H54 (cell line): ENCODE data around the gene KRTAP10-5.
"Not testable (repeated sequence)": the region's sequence is repeated elsewhere in the genome, so short reads cannot be mapped to it uniquely, and the experiment has no call there.

Source experiments
- DNase-seq: peaks from one replicate; pipeline ENCODE4 v3.0.0; 2011; ENCODE audit warnings: low spot score, mixed read lengths; ENCODE audit not compliant: insufficient read length
- FAIRE-seq: peaks from 3 replicates; lab custom pipeline; 2011; peaks lifted over from hg19 to GRCh38; lab: Jason Lieb, UNC
- POLR2A ChIP-seq: IDR thresholded peaks from 2 replicates; pipeline ENCODE4 v1.6.1; 2011; ENCODE audit warnings: low read depth, mild to moderate bottlenecking, low read length

KRTAP10-5 gene

GRCh38 chr21:44580231-44580821 is at the start of gene KRTAP10-5:
Gene KRTAP10-5, minus strand, starts transcription at chr21:44580604. Its CDS starts 26 bp downstream, at chr21:44580578.
- DNase-seq, FAIRE-seq: not testable (repeated sequence)

- FAIRE-seq, result no peak
- no peak for DNase-seq
- TF ChIP-seq POLR2A, result no peak
Observed at GRCh38 chr21:44628707-44629391, 48.4 kb upstream of the KRTAP10-5 start.

DNA sequence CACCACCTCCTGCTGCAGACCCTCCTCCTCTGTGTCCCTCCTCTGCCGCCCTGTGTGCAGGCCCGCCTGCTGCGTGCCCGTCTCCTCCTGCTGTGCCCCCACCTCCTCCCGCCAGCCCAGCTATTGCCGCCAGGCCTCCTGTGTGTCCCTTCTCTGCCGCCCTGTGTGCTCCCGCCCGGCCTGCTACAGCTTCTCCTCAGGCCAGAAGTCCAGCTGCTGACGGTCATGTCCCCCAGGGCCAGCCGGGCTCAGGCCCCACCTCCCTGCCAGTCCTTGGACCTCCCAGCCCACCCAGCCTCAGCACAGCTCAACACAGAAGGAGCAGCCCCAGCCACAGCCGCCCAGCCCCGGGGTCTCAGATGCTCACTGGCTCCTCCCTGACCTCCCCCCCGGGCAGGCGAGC is 47.4 kb upstream of the KRTAP10-5 start:
- DNase-seq, result not testable (repeated sequence)

DNA sequence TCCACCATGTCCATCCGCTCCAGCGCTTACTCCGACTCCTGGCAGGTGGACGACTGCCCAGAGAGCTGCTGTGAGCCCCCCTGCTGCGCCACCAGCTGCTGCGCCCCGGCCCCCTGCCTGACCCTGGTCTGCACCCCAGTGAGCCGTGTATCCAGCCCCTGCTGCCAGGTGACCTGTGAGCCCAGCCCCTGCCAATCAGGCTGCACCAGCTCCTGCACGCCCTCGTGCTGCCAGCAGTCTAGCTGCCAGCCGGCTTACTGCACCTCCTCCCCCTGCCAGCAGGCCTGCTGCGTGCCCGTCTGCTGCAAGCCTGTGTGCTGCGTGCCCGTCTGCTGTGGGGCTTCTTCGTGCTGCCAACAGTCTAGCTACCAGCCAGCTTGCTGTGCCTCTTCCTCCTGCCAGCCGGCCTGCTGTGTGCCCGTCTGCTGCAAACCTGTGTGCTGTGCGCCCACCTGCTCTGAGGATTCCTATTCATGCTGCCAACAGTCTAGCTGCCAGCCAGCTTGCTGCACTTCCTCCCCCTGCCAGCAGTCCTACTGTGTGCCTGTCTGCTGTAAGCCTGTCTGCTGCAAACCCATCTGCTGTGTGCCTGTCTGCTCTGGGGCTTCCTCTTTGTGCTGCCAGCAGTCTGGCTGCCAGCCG is 46.9 kb upstream of the KRTAP10-5 start:
- FAIRE-seq, DNase-seq: not testable (repeated sequence)

More for the DNA sequence above, 47.4 kb upstream of the KRTAP10-5 start:
- not testable (repeated sequence) for FAIRE-seq

DNA sequence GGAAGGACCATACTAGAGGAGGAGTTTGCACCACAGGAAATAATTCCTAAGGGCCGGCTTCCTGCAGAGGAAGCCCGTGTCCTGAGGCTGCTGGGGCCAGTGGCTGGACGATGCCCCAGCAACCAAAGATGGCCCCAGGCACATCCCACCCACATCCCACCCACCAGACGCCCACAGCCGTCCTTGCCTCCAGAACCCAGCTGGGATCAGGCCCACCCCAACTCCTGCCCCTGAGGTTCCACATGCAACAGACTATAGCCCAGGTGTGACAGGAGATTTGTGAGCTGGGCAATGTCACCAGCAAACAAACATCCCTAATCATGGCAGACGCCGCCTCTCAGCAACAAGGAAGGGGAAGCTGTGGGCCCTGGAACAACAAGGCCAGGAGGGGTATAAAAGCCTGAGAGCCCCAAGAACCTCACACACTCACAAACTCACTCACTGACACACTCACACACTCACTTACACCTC is 46.3 kb upstream of the KRTAP10-5 start, which contains the start of gene KRTAP10-9:
Gene KRTAP10-9, plus strand, starts transcription at position 421 of the 471 bp plus-strand sequence. CDS start 79 bp downstream, outside the sequence.
- TF ChIP-seq POLR2A, result no peak
- no peak for FAIRE-seq
- DNase-seq, result no peak

- no peak for FAIRE-seq
- DNase-seq, result no peak
- no peak for TF ChIP-seq POLR2A
Observed at GRCh38 chr21:44626262-44626661, 45.9 kb upstream of the KRTAP10-5 start.

GRCh38 chr21:44625756-44626155 is 45.4 kb upstream of the KRTAP10-5 start:
- DNase-seq (no peak), FAIRE-seq (no peak)
- TF ChIP-seq POLR2A, result no peak

- DNase-seq (no peak), FAIRE-seq (no peak)
- no peak for TF ChIP-seq POLR2A
Observed at GRCh38 chr21:44623575-44623974, 43.2 kb upstream of the KRTAP10-5 start.

DNA sequence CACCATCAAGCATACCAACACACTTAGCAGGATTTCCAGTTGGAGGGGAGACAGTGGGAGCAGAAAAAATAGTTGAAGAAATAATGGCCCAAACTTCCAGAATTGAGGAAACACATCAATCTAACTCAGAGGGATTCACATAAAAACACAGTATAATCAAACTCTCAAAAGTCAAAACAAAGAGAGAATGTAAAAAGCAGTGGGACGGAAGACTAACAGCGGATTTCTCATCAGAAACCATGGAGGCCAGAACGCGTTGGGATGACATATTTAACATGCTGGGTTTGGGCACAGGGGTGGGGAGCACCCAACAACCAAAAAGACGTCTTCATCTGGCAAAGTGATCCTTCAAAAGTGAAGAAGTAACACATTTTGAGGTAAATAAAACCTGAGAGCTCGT is 39.5 kb upstream of the KRTAP10-5 start:
- no peak for TF ChIP-seq POLR2A
- DNase-seq (no peak), FAIRE-seq (no peak)

- no peak for DNase-seq
Observed at GRCh38 chr21:44618909-44619308, 38.5 kb upstream of the KRTAP10-5 start.

DNA sequence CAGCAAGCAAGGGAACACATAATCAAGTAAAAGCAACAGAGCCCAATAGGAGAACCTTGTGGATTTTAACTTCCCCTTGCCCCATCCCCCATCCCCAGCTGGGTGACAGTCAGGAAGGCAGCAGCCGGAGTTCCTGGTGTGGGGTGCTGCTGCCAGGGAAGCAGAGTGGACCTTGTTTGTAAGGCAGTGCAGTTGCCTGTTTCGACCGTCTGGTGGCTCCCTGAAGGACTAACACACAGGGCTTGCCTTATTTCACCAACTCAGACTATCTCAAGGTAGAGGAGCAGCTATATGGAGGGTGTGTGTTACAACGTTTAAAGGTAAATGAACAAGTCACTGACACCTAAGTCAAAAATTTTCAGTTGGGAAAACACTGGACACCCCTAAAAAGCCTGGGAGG is 38.1 kb upstream of the KRTAP10-5 start:
- FAIRE-seq, result no peak
- no peak for DNase-seq
- no peak for TF ChIP-seq POLR2A

More at GRCh38 chr21:44618909-44619308, 38.5 kb upstream of the KRTAP10-5 start:
- no peak for TF ChIP-seq POLR2A
- FAIRE-seq, result no peak

DNA sequence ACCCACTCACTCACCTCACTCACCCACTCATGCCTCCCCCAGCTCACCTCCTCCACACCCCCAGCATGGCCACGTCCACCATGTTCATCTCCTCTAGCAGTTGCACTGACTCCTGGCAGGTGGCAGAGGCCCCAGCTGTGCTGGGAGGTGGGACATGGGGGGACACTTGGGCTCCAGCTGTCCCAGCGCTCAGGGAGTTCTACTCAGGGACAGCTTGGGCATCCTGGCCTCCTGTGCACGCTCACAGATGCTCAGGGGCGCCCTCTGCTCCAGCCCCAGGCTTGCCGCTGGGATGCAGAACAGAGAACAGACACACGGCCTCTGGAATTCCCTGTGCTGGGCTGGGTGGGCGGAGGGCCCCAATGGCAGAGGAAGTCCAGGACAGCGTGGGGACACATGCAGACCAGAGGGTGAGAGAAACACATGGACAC is 36.7 kb upstream of the KRTAP10-5 start:
- FAIRE-seq (no peak), DNase-seq (no peak)
- TF ChIP-seq POLR2A, result no peak

- FAIRE-seq, result no peak
- DNase-seq, result no peak
- TF ChIP-seq POLR2A, result no peak
Observed at GRCh38 chr21:44616591-44616926, 36.2 kb upstream of the KRTAP10-5 start.

DNA sequence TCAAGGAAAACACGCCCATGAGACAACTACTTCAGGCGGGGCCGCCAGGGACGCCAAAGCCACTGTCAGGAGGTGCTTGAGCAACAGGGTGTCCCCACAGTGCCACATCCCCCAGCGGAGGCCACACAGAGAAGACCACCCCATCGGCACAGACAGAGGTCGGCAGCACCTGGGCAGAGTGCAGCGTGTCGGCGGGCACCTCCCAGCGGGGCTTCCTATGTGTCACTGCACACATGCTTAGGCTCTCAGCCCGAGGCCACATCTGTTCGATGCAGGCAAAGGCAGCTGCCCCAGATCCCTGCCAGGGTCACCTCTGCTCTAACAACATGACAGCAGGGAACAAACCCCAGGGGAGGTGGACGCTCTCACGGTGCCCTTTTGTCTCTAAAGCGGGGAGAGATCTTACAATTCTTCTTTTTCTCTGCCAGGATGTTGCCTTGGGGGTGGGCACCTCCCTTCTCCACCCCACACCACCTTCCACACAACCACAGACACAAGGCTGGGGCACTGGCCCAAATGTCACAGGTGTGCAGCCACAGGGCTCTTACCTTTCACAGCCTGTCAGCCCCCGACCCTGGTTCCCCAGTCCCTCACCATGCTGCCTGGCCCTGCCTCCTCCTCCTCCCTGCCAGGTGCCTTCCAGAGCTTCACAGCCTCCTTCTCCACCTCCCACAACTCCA is 35.6 kb upstream of the KRTAP10-5 start:
- no peak for FAIRE-seq
- no peak for TF ChIP-seq POLR2A
- no peak for DNase-seq
